Endodermal cell (in vitro differentiated cells): ENCODE data around the gene KIAA1210. TPM values are rescaled to one million over a fixed set of nuclear protein-coding genes. Genes with fewer than 3 reads are reported as not detected.

Source experiments
- DNase-seq: peaks from one replicate; pipeline ENCODE4 v3.0.0-alpha.2; 2017
- H3K27ac ChIP-seq: 2 replicates; pipeline ENCODE4 v1.5.1; 2013; ENCODE audit warnings: mild to moderate bottlenecking, low read depth, low read length, moderate library complexity
- H3K27me3 ChIP-seq: 2 replicates; pipeline ENCODE4 v1.6.1; 2013; ENCODE audit warnings: mild to moderate bottlenecking, low read length, moderate library complexity; ENCODE audit not compliant: insufficient read depth, control insufficient read depth, poor library complexity, severe bottlenecking
- H3K36me3 ChIP-seq: 2 replicates; pipeline ENCODE4 v1.7.0; 2013; ENCODE audit warnings: mild to moderate bottlenecking, low read length, moderate library complexity; ENCODE audit not compliant: control insufficient read depth, insufficient read depth
- H3K4me1 ChIP-seq: one replicate; pipeline ENCODE4 v1.7.0; 2013; ENCODE audit warnings: low read length; ENCODE audit not compliant: control insufficient read depth, insufficient read depth
- H3K4me3 ChIP-seq: 2 replicates; pipeline ENCODE4 v1.5.1; 2013; ENCODE audit warnings: mild to moderate bottlenecking, low read length, moderate library complexity
- H3K9ac ChIP-seq: 2 replicates; pipeline ENCODE4 v1.6.1; 2013; ENCODE audit warnings: mild to moderate bottlenecking, low read length, moderate library complexity; ENCODE audit not compliant: poor library complexity, severe bottlenecking; ENCODE audit errors: extremely low read depth
- H3K9me3 ChIP-seq: 2 replicates; pipeline ENCODE4 v1.6.1; 2013; ENCODE audit warnings: mild to moderate bottlenecking, low read length, moderate library complexity; ENCODE audit not compliant: control insufficient read depth
- H3K27ac Mint-ChIP-seq: 2 replicates; pipeline ENCODE4 v1.8.0; 2020; ENCODE audit warnings: mixed read lengths
- H3K27me3 Mint-ChIP-seq: 2 replicates; pipeline ENCODE4 v1.8.0; 2021; ENCODE audit warnings: mild to moderate bottlenecking, mixed read lengths; ENCODE audit not compliant: insufficient read depth
- H3K36me3 Mint-ChIP-seq: 2 replicates; pipeline ENCODE4 v1.8.0; 2020; ENCODE audit warnings: low read depth, mixed read lengths
- H3K4me1 Mint-ChIP-seq: 2 replicates; pipeline ENCODE4 v1.8.0; 2020; ENCODE audit warnings: mixed read lengths
- H3K4me3 Mint-ChIP-seq: 2 replicates; pipeline ENCODE4 v1.8.0; 2020; ENCODE audit warnings: mild to moderate bottlenecking, moderate library complexity, mixed read lengths
- H3K9me3 Mint-ChIP-seq: 2 replicates; pipeline ENCODE4 v1.8.0; 2020; ENCODE audit warnings: mild to moderate bottlenecking, mixed read lengths
- CTCF ChIP-seq: fragments of 200-600 bp; sonication (generic); conservative IDR thresholded peaks from 2 replicates; pipeline ENCODE4 v1.5.0; 2021; ENCODE audit warnings: antibody characterized with exemption, mild to moderate bottlenecking
- WGBS, 2 experiments: methylation state at CpG; one replicate each; pipeline versions ENCODE4 v1.1.5 to v1.1.7; 2013; ENCODE audit warnings: missing lambda C conversion rate in 2 of 2, mixed read lengths in 1 of 2; ENCODE audit not compliant: insufficient coverage in 1 of 2, insufficient read length in 1 of 2; 5-methylcytosine and 5-hydroxymethylcytosine counted together
- total RNA-seq, 2 donors: library from RNA; stranded (reverse); fragmentation: NEBNext Ultra II Directional in 1 of 2; extraction: Animal tissue kit (Norgen Biotek cat#: 25700) in 1 of 2; gene quantifications; 2 replicates in 1 of 2; 3 replicates in 1 of 2; pipeline ENCODE4 v1.2.1, GENCODE V29; 2021

The KIAA1210 gene
- total RNA-seq, 2 donors from 2014 or later: not detected

DNA sequence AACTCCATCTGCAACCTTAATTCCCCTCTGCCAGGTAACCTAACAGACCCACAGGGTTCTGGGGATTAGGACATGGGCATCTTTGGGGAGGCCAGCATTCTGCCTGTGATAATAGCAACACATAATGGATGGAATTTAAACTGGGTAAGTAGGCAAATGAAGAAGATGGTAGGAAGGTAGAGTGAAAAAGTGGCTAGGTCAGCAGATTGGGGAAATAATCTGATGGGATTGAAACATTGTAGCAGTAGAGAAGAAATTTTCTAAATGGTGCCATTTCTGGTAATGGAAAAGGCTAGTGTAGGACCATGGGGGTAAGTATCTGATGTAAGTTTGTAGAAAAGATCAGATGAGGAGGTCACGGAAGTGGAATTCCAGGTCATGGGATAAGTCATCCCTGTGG is 57.9 kb downstream of the KIAA1210 start:
- no peak for TF ChIP-seq CTCF
- Mint-ChIP-seq H3K4me1 (no peaks in the 10 kb centered on the region), H3K36me3 (no peaks in the 10 kb centered on the region), H3K4me3 (no peak overlapping the region), H3K27ac (no peak overlapping the region), H3K27me3 (peaks cover 12% of the 10 kb centered on the region), H3K9me3 (peaks cover 33% of the 10 kb centered on the region)
- no peak overlapping the region for H3K9ac ChIP-seq
- H3K9me3 ChIP-seq: no peaks in the 10 kb centered on the region
- 100% methylated on average over 1 of the region's 1 CpG; no CpG with 5 or more reads in 1 of the 2 experiments for WGBS, 2 experiments
- H3K27ac ChIP-seq: no peak overlapping the region
- H3K4me1 ChIP-seq: no peaks in the 10 kb centered on the region
- no peaks in the 10 kb centered on the region for H3K36me3 ChIP-seq
- peaks cover 15% of the 10 kb centered on the region for H3K27me3 ChIP-seq
- no peak overlapping the region for H3K4me3 ChIP-seq
- DNase-seq: no peak

GRCh38 chrX:119069128-119069527 is 58.5 kb downstream of the KIAA1210 start:
- Mint-ChIP-seq H3K9me3 (peaks cover 34% of the 10 kb centered on the region), H3K36me3 (no peaks in the 10 kb centered on the region), H3K4me3 (no peak overlapping the region), H3K27ac (no peak overlapping the region), H3K27me3 (peaks cover 12% of the 10 kb centered on the region), H3K4me1 (no peaks in the 10 kb centered on the region)
- no peak overlapping the region for H3K27ac ChIP-seq
- H3K27me3 ChIP-seq: peaks cover 15% of the 10 kb centered on the region
- WGBS, 2 experiments: 100% methylated on average over 1 of the region's 1 CpG; no CpG with 5 or more reads in 1 of the 2 experiments
- no peak overlapping the region for H3K4me3 ChIP-seq
- no peak for TF ChIP-seq CTCF
- H3K9me3 ChIP-seq: no peaks in the 10 kb centered on the region
- no peak overlapping the region for H3K9ac ChIP-seq
- no peaks in the 10 kb centered on the region for H3K4me1 ChIP-seq
- H3K36me3 ChIP-seq: no peaks in the 10 kb centered on the region
- DNase-seq: no peak

- 0 to 6% methylated on average over 1 to 7 of the region's 7 CpGs for WGBS, 2 experiments
- Mint-ChIP-seq H3K36me3 (no peaks in the 10 kb centered on the region), H3K4me3 (no peak overlapping the region), H3K4me1 (peaks cover 7% of the 10 kb centered on the region), H3K27ac (no peak overlapping the region), H3K27me3 (peaks cover 8% of the 10 kb centered on the region), H3K9me3 (peaks cover 30% of the 10 kb centered on the region)
- no peak overlapping the region for H3K4me3 ChIP-seq
- H3K36me3 ChIP-seq: no peaks in the 10 kb centered on the region
- peak; percentile 74 for TF ChIP-seq CTCF
- H3K9me3 ChIP-seq: no peaks in the 10 kb centered on the region
- no peaks in the 10 kb centered on the region for H3K4me1 ChIP-seq
- H3K27ac ChIP-seq: no peak overlapping the region
- peak; percentile 79 for DNase-seq
- peaks cover 15% of the 10 kb centered on the region for H3K27me3 ChIP-seq
- H3K9ac ChIP-seq: no peak overlapping the region
Measured at GRCh38 chrX:119067023-119067739, 60.4 kb downstream of the KIAA1210 start.
